Stimulated activated naive CD8-positive, alpha-beta T cell treated with anti-CD3 and anti-CD28 coated beads, Interleukin-15, Interleukin-2, amounts not matched to agents 100 ng/mL and 50 ng/mL, for 24 hours (primary cell): ENCODE results near the gene ALS2.
A peak's percentile ranks its signal among the peaks of the same experiment; 100 is the strongest.

ENCODE experiments used
- H3K27ac Mint-ChIP-seq: one replicate; pipeline ENCODE4 v1.8.0; 2021; ENCODE audit warnings: mild to moderate bottlenecking, mixed read lengths
- H3K27me3 Mint-ChIP-seq: one replicate; pipeline ENCODE4 v1.8.0; 2021; ENCODE audit warnings: mixed read lengths
- H3K36me3 Mint-ChIP-seq: one replicate; pipeline ENCODE4 v1.8.0; 2021; ENCODE audit warnings: low read depth, mixed read lengths
- H3K4me1 Mint-ChIP-seq: one replicate; pipeline ENCODE4 v1.8.0; 2021; ENCODE audit warnings: low read depth, mixed read lengths
- H3K4me3 Mint-ChIP-seq: one replicate; pipeline ENCODE4 v1.8.0; 2021; ENCODE audit warnings: mild to moderate bottlenecking, mixed read lengths
- H3K9me3 Mint-ChIP-seq: one replicate; pipeline ENCODE4 v1.8.0; 2021; ENCODE audit warnings: mixed read lengths

The ALS2 gene

GRCh38 chr2:201751566-201751965 is 29.2 kb downstream of the ALS2 start:
- H3K9me3 Mint-ChIP-seq, result no peaks in the 10 kb centered on the region
- no peaks in the 10 kb centered on the region for H3K4me1 Mint-ChIP-seq
- no peak overlapping the region for H3K27ac Mint-ChIP-seq
- peaks cover 21% of the 10 kb centered on the region for H3K36me3 Mint-ChIP-seq
- no peaks in the 10 kb centered on the region for H3K27me3 Mint-ChIP-seq
- no peak overlapping the region for H3K4me3 Mint-ChIP-seq

- peaks cover 40% of the 10 kb centered on the region for H3K36me3 Mint-ChIP-seq
- H3K9me3 Mint-ChIP-seq, result no peaks in the 10 kb centered on the region
- H3K27me3 Mint-ChIP-seq, result no peaks in the 10 kb centered on the region
- no peak overlapping the region for H3K27ac Mint-ChIP-seq
- H3K4me3 Mint-ChIP-seq, result no peak overlapping the region
- H3K4me1 Mint-ChIP-seq, result no peaks in the 10 kb centered on the region
These were observed 34.2 kb downstream of the ALS2 start for GRCh38 chr2:201746551-201746950.

- Mint-ChIP-seq H3K27ac (no peak overlapping the region), H3K4me3 (no peak overlapping the region), H3K36me3 (peaks cover 39% of the 10 kb centered on the region), H3K9me3 (no peaks in the 10 kb centered on the region), H3K27me3 (no peaks in the 10 kb centered on the region), H3K4me1 (peaks cover 8% of the 10 kb centered on the region)
These were observed 45.2 kb downstream of the ALS2 start for GRCh38 chr2:201735486-201735885.

GRCh38 chr2:201734111-201734510 is 46.6 kb downstream of the ALS2 start:
- Mint-ChIP-seq H3K4me1 (peaks cover 8% of the 10 kb centered on the region), H3K27ac (no peak overlapping the region)

GRCh38 chr2:201733544-201733943 is 47.2 kb downstream of the ALS2 start:
- Mint-ChIP-seq H3K27me3 (no peaks in the 10 kb centered on the region), H3K27ac (no peak overlapping the region), H3K9me3 (no peaks in the 10 kb centered on the region), H3K36me3 (peaks cover 42% of the 10 kb centered on the region), H3K4me3 (no peak overlapping the region), H3K4me1 (peaks cover 8% of the 10 kb centered on the region)

More at GRCh38 chr2:201734111-201734510, 46.6 kb downstream of the ALS2 start:
- H3K4me3 Mint-ChIP-seq, result no peak overlapping the region
- H3K9me3 Mint-ChIP-seq, result no peaks in the 10 kb centered on the region
- H3K27me3 Mint-ChIP-seq, result no peaks in the 10 kb centered on the region
- peaks cover 39% of the 10 kb centered on the region for H3K36me3 Mint-ChIP-seq

- Mint-ChIP-seq H3K27me3 (no peaks in the 10 kb centered on the region), H3K9me3 (no peaks in the 10 kb centered on the region), H3K4me1 (peaks cover 8% of the 10 kb centered on the region), H3K36me3 (peaks cover 42% of the 10 kb centered on the region), H3K27ac (peak overlapping the region; percentile 26), H3K4me3 (no peak overlapping the region)
These were observed 50.0 kb downstream of the ALS2 start for GRCh38 chr2:201730651-201731285.

GRCh38 chr2:201715459-201715858 is 65.3 kb downstream of the ALS2 start:
- no peak overlapping the region for H3K4me3 Mint-ChIP-seq
- no peak overlapping the region for H3K27ac Mint-ChIP-seq
- no peaks in the 10 kb centered on the region for H3K27me3 Mint-ChIP-seq
- no peaks in the 10 kb centered on the region for H3K4me1 Mint-ChIP-seq
- peaks cover 54% of the 10 kb centered on the region for H3K36me3 Mint-ChIP-seq
- H3K9me3 Mint-ChIP-seq, result no peaks in the 10 kb centered on the region

- Mint-ChIP-seq H3K36me3 (peaks cover 35% of the 10 kb centered on the region), H3K27me3 (no peaks in the 10 kb centered on the region), H3K27ac (no peak overlapping the region), H3K4me1 (no peaks in the 10 kb centered on the region), H3K4me3 (no peak overlapping the region), H3K9me3 (no peaks in the 10 kb centered on the region)
These were observed 68.0 kb downstream of the ALS2 start for GRCh38 chr2:201712726-201713125.

GRCh38 chr2:201709747-201710146 is 71.0 kb downstream of the ALS2 start:
- peaks cover 2% of the 10 kb centered on the region for H3K4me1 Mint-ChIP-seq
- no peaks in the 10 kb centered on the region for H3K27me3 Mint-ChIP-seq
- no peaks in the 10 kb centered on the region for H3K9me3 Mint-ChIP-seq
- no peak overlapping the region for H3K27ac Mint-ChIP-seq
- no peak overlapping the region for H3K4me3 Mint-ChIP-seq
- peaks cover 27% of the 10 kb centered on the region for H3K36me3 Mint-ChIP-seq

GRCh38 chr2:201709049-201709448 is 71.7 kb downstream of the ALS2 start:
- Mint-ChIP-seq H3K4me3 (no peak overlapping the region), H3K9me3 (no peaks in the 10 kb centered on the region), H3K27ac (no peak overlapping the region), H3K27me3 (no peaks in the 10 kb centered on the region), H3K36me3 (peaks cover 27% of the 10 kb centered on the region), H3K4me1 (peaks cover 2% of the 10 kb centered on the region)

GRCh38 chr2:201707753-201708152 is 73.0 kb downstream of the ALS2 start:
- Mint-ChIP-seq H3K4me3 (no peak overlapping the region), H3K27ac (no peak overlapping the region), H3K9me3 (no peaks in the 10 kb centered on the region), H3K36me3 (peaks cover 30% of the 10 kb centered on the region), H3K4me1 (peaks cover 2% of the 10 kb centered on the region), H3K27me3 (no peaks in the 10 kb centered on the region)

- Mint-ChIP-seq H3K4me1 (peaks cover 2% of the 10 kb centered on the region), H3K27me3 (no peaks in the 10 kb centered on the region), H3K4me3 (no peak overlapping the region), H3K9me3 (no peaks in the 10 kb centered on the region), H3K36me3 (peaks cover 30% of the 10 kb centered on the region), H3K27ac (no peak overlapping the region)
These were observed 73.6 kb downstream of the ALS2 start for GRCh38 chr2:201707142-201707541.

- Mint-ChIP-seq H3K9me3 (no peaks in the 10 kb centered on the region), H3K27ac (no peak overlapping the region), H3K36me3 (peaks cover 40% of the 10 kb centered on the region), H3K27me3 (no peaks in the 10 kb centered on the region), H3K4me3 (no peak overlapping the region), H3K4me1 (peaks cover 2% of the 10 kb centered on the region)
These were observed 76.2 kb downstream of the ALS2 start for GRCh38 chr2:201704536-201704935.

GRCh38 chr2:201701646-201702045 is 79.1 kb downstream of the ALS2 start:
- no peak overlapping the region for H3K27ac Mint-ChIP-seq
- H3K4me1 Mint-ChIP-seq, result peaks cover 5% of the 10 kb centered on the region
- H3K4me3 Mint-ChIP-seq, result no peak overlapping the region
- peaks cover 33% of the 10 kb centered on the region for H3K36me3 Mint-ChIP-seq
- no peaks in the 10 kb centered on the region for H3K27me3 Mint-ChIP-seq
- H3K9me3 Mint-ChIP-seq, result no peaks in the 10 kb centered on the region

GRCh38 chr2:201699416-201699815 is 81.3 kb downstream of the ALS2 start:
- peaks cover 5% of the 10 kb centered on the region for H3K4me1 Mint-ChIP-seq
- H3K27ac Mint-ChIP-seq, result no peak overlapping the region
- peaks cover 26% of the 10 kb centered on the region for H3K36me3 Mint-ChIP-seq
- no peaks in the 10 kb centered on the region for H3K9me3 Mint-ChIP-seq
- H3K27me3 Mint-ChIP-seq, result no peaks in the 10 kb centered on the region
- H3K4me3 Mint-ChIP-seq, result no peak overlapping the region

GRCh38 chr2:201698588-201699226 is 82.0 kb downstream of the ALS2 start, which contains the start of gene MPP4:
Gene MPP4 (minus strand): TSS chr2:201698644. CDS start chr2:201693954, 4,690 bp downstream.
- no peak within 1 kb of the TSS for H3K27ac Mint-ChIP-seq

More at GRCh38 chr2:201698588-201699226, 82.0 kb downstream of the ALS2 start, which contains the start of gene MPP4:
- H3K27me3 Mint-ChIP-seq, result no peaks in the 10 kb centered on the region
- peaks cover 21% of the 10 kb centered on the region for H3K36me3 Mint-ChIP-seq
- H3K9me3 Mint-ChIP-seq, result no peaks in the 10 kb centered on the region
- no peak within 1 kb of the TSS for H3K4me3 Mint-ChIP-seq
- H3K4me1 Mint-ChIP-seq, result peaks cover 5% of the 10 kb centered on the region
